ENCODE measurements around the gene MOCS3. TPM values are rescaled to one million over a fixed set of nuclear protein-coding genes. Genes with fewer than 3 reads are reported as not detected.

Gene MOCS3
- 5.4 and 7.9 TPM in 2 replicates for total RNA-seq

DNA sequence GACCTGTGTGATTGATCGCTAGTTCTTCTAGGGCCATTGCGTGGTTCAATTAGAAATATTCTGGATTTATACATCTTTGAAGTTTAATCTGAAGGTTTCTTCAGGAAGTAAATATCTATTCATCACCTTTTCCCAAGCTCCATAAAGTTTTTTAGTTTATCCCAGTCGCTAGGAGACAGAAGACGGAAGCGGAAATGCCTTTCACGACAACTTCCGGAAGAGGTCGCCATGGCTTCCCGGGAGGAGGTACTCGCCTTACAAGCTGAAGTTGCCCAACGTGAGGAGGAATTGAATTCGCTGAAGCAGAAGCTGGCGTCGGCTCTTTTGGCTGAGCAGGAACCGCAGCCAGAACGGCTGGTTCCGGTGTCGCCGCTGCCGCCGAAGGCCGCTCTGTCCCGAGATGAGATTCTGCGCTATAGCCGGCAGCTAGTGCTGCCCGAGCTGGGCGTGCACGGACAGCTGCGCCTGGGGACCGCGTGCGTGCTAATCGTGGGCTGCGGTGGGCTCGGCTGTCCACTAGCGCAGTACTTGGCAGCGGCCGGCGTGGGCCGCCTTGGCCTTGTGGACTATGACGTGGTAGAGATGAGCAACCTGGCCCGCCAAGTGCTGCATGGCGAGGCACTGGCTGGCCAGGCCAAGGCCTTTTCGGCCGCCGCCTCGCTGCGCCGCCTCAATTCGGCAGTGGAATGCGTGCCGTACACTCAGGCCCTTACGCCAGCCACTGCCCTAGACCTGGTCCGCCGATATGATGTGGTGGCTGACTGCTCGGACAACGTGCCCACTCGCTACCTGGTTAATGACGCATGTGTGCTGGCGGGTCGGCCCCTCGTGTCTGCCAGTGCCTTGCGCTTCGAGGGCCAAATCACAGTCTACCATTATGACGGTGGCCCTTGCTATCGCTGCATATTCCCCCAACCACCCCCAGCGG is at the start of gene MOCS3:
TSS of gene MOCS3 (plus strand) at position 204 of the 928 bp plus-strand sequence. CDS start at position 229, 25 bp downstream.
- peak; percentile 94 to 96 for DNase-seq (ENCODE audit: low read depth in 2 of 2)

- DNase-seq (ENCODE audit: low read depth in 2 of 2), result no peak
These were observed 49.2 kb upstream of the MOCS3 start for GRCh38 chr20:50909413-50909812.

GRCh38 chr20:50911030-50911429 is 47.6 kb upstream of the MOCS3 start:
- DNase-seq (ENCODE audit: low read depth in 2 of 2), result no peak

GRCh38 chr20:50911716-50912115 is 46.9 kb upstream of the MOCS3 start:
- no peak for DNase-seq (ENCODE audit: low read depth in 2 of 2)

GRCh38 chr20:50913690-50914375 is 44.8 kb upstream of the MOCS3 start:
- DNase-seq (ENCODE audit: low read depth in 2 of 2), result peak in 1 of 2 donors; percentile 83

- peak; percentile 14 to 64 for DNase-seq (ENCODE audit: low read depth in 2 of 2)
These were observed 43.2 kb upstream of the MOCS3 start for GRCh38 chr20:50915424-50915823.

GRCh38 chr20:50916257-50916656 is 42.4 kb upstream of the MOCS3 start:
- peak; percentile 23 to 51 for DNase-seq (ENCODE audit: low read depth in 2 of 2)

GRCh38 chr20:50916934-50917333 is 41.7 kb upstream of the MOCS3 start:
- no peak for DNase-seq (ENCODE audit: low read depth in 2 of 2)

DNA sequence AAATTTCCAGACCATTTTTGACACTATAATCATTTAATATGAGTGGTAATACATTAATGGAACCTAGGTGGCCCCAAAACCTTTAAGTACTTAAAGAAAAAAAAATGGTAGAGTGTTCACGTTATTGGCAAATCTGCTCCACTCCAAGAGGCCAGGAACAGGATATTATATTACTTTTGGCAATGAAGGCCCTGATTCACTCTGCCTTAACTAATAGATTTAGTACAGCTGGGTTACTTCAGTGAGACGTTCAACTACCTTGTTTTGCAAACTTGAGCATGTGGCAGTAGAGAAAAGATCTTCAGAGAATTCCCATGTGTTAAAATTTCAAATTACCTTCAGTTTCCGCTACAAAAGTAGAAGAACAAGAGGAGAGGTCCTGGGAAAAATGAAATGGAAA is 40.2 kb upstream of the MOCS3 start:
- no peak for DNase-seq (ENCODE audit: low read depth in 2 of 2)

- DNase-seq (ENCODE audit: low read depth in 2 of 2), result peak in 1 of 2 donors; percentile 66
These were observed 39.1 kb upstream of the MOCS3 start for GRCh38 chr20:50919567-50919966.

DNA sequence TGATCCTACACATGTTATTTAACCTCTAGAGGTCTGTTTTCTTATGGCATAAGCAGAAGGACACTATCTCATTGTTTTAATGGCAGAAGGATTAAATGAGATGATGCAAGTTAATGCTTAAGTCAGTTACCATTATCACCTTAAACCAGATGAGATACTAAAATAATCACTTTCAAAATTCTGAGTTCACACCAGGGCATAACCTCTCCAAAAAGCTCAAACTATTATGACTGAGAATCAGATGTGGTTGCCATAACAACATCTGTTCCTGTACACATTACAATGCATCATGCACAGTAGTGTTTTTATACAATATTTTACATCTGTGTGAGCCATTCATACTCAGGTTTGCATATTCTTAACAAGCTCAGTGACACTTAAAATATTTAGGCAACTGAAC is 37.6 kb upstream of the MOCS3 start:
- peak; percentile 50 to 51 for DNase-seq (ENCODE audit: low read depth in 2 of 2)

DNA sequence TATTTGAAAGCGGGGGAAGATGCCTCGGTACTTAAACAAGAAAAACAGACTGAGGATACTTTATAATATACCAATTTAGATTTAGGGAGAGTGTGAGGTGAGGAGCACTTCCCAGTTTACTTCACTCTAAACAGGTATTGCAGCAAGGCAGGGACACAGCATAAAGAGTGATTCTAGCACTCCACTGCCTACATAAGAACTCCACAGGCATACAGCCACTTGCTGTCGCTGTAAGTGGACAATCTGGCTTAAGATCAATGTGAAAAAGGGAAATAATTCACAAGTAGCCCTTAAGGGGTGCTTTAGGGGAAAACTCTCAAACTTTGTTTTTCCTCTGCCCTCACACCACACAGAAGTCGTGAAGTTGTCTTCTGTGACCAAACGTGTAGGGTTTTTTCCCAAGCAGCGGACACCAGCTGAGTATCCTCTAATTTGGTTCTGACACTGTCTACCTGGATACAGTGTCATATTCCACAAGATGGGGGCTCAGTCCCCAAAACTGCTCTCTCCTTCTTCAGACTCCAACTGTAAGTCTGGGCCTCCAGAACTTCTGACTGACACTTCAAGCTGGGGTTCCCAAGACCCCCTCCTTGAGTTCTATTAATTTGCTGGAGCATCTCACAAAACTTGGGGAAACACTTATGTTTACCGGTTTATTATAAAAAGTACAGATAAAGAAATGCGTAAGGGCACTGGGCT is 36.7 kb upstream of the MOCS3 start:
- DNase-seq (ENCODE audit: low read depth in 2 of 2), result no peak

- DNase-seq (ENCODE audit: low read depth in 2 of 2), result no peak
These were observed 34.2 kb upstream of the MOCS3 start for GRCh38 chr20:50924261-50924920.

DNA sequence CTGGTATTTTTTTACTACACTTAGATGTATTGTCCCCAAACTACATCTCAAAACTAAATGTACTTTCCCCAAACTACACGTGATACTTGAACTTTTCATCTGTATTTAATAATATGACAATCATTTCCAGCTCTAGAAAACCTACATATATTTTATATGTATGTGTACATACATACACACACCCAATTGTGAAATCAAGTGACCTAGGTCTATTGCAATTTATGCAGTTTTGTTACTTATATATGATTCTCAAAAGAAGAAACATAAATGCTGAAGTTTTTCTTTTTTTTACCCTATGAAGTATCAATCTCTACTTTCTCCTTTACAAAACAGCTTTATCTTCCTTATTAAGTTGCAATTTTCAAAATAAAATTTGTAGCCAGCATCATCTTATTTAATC is 32.1 kb upstream of the MOCS3 start:
- no peak for DNase-seq (ENCODE audit: low read depth in 2 of 2)

DNA sequence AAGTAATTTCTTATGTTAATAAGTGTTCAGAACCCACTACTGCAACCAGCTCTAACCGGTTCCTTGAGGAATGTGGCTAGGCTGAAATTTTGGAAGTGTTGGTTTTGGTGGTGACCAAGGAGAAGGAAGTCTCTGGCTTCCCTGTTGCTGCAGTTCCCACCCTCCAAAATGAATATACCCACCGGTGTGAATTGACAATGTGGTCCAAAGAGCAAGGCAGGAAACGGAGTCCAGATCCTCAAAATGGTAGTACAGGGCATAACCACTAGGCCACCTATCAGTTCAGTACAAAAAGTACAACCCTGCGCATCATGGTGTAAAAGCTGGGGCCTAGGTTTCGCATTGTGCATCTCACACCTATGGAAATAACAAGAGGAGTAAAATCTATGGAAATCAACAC is 30.1 kb upstream of the MOCS3 start:
- DNase-seq (ENCODE audit: low read depth in 2 of 2), result no peak

- peak; percentile 96 to 97 for DNase-seq (ENCODE audit: low read depth in 2 of 2)
These were observed 29.1 kb upstream of the MOCS3 start for GRCh38 chr20:50929299-50930138.

DNA sequence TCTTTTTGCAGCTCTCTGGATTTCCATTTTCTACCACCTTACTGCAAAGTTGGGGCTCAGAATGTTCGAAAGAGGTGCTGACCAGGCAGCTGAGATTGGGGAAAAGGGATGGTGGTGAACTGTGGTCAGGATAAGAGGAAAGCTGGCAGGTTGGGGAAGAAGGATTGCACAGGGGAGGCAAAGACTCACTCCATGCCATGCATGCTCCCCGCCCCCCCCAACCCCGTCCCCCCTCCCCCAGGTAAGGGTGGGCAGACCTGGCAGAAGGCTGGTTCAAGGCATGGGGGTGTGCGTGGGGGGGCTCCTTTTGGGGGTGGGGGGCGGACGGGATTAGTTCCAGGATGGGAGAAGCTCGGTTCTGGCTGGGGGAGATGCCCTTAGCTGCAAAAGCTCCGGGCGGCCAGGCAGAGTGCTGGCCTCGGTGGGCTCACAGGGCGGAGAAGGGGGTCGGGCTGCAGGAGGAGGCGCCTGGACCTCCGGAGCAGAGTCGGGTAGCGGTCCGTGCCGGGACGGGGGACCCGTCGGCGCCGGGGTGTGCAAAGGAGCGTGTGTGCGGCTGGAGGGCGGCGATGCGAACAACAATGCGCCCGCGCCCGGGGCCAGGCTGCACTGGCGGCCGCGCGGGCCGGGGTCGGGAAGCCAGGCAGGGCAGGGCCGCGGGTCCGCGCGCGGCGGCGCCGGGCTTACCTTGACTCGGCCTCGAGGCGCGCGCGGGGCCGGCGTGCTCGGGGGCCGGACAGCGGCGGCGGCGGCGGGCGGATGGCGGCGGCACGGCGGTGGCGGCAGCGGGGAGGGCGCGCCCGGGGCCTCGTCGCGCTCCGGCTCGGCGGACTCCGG is 28.3 kb upstream of the MOCS3 start:
- DNase-seq (ENCODE audit: low read depth in 2 of 2), result peak; percentile 16 to 36

DNA sequence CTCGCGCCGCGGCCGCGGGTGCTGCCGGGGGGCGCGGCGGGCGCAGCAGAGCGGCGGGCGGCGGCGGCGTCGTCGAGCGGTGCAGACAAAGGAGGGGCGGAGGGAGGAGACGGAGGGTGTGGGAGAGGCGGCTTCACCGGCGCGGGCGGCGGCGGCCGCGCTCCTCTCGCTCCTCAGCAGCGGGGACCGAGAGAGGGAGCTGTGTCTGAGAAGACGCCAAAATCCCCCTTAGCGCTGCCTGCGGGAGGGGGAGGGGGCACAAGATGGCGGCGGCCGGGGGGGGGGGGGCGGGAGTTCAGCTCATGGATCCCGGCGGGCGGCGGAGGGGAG is 27.7 kb upstream of the MOCS3 start:
- no peak for DNase-seq (ENCODE audit: low read depth in 2 of 2)

GRCh38 chr20:50931306-50932015 is 27.2 kb upstream of the MOCS3 start, which contains the start of gene ADNP:
Gene ADNP (minus strand): TSS chr20:50931437. CDS start chr20:50903996, 27,441 bp downstream.
- peak; percentile 93 to 99 for DNase-seq (ENCODE audit: low read depth in 2 of 2)
